HepG2 (cell line): ENCODE data around the gene TH. TPM values are rescaled to one million over a fixed set of nuclear protein-coding genes. Genes with fewer than 3 reads are reported as not detected.

Experiments used
- EP300 ChIP-seq, 3 experiments: sonication (generic) in 1 of 3; formaldehyde crosslinking in 1 of 3; IDR thresholded peaks; 2 replicates each; pipeline versions ENCODE4 v1.5.1 to v1.6.1; 2011 to 2020; ENCODE audit warnings: low read depth in 2 of 3, low read length in 2 of 3, borderline replicate concordance in 1 of 3, improper control_type of control experiment in 1 of 3, mild to moderate bottlenecking in 1 of 3, missing genetic modification reagents in 1 of 3, moderate library complexity in 1 of 3
- HNF1B ChIP-seq: sonication (generic); formaldehyde crosslinking; IDR thresholded peaks from 2 replicates; pipeline ENCODE4 v1.5.1; 2020; ENCODE audit warnings: mild to moderate bottlenecking, moderate library complexity, missing genetic modification reagents
- MAFF ChIP-seq: IDR thresholded peaks from 2 replicates; pipeline ENCODE4 v1.6.1; 2011; ENCODE audit warnings: low read depth, low read length, improper control_type of control experiment
- MTA1 ChIP-seq: sonication (generic); formaldehyde crosslinking; IDR thresholded peaks from 2 replicates; pipeline ENCODE4 v1.4.0; 2020; ENCODE audit warnings: missing genetic modification reagents, mild to moderate bottlenecking, borderline replicate concordance
- NPAS2 ChIP-seq: sonication (generic); formaldehyde crosslinking; IDR thresholded peaks from 2 replicates; pipeline ENCODE4 v1.8.0; 2022; ENCODE audit warnings: mild to moderate bottlenecking, missing genetic modification reagents, borderline replicate concordance
- SKIL ChIP-seq: sonication (generic); formaldehyde crosslinking; IDR thresholded peaks from 2 replicates; pipeline ENCODE4 v1.8.0; 2022; ENCODE audit warnings: missing genetic modification reagents, mild to moderate bottlenecking, moderate library complexity, borderline replicate concordance
- STAT5B ChIP-seq: sonication (generic); formaldehyde crosslinking; IDR thresholded peaks from 2 replicates; pipeline ENCODE4 v1.4.0; 2020; ENCODE audit warnings: missing genetic modification reagents
- TBX2 ChIP-seq: sonication (generic); formaldehyde crosslinking; IDR thresholded peaks from 2 replicates; pipeline ENCODE4 v1.5.0; 2020; ENCODE audit warnings: missing genetic modification reagents, mild to moderate bottlenecking, borderline replicate concordance
- TERF1 ChIP-seq: sonication (generic); formaldehyde crosslinking; IDR thresholded peaks from 2 replicates; pipeline ENCODE4 v1.8.0; 2022; ENCODE audit warnings: mild to moderate bottlenecking, missing genetic modification reagents, moderate library complexity
- TIGD3 ChIP-seq: sonication (generic); formaldehyde crosslinking; IDR thresholded peaks from 2 replicates; pipeline ENCODE4 v1.5.1; 2020; ENCODE audit warnings: mild to moderate bottlenecking, missing genetic modification reagents, borderline replicate concordance
- ZFX ChIP-seq: sonication (generic); formaldehyde crosslinking; IDR thresholded peaks from 2 replicates; pipeline ENCODE4 v1.4.0; 2020; ENCODE audit warnings: mild to moderate bottlenecking, low read depth, missing genetic modification reagents, moderate library complexity
- ZNF207 ChIP-seq: fragments of 450-650 bp; IDR thresholded peaks from 2 replicates; pipeline ENCODE4 v1.6.1; 2016; ENCODE audit warnings: antibody characterized with exemption, borderline replicate concordance
- ZNF431 ChIP-seq: sonication (generic); formaldehyde crosslinking; IDR thresholded peaks from 2 replicates; pipeline ENCODE4 v1.9.0; 2022; ENCODE audit warnings: missing genetic modification reagents, low read depth, mild to moderate bottlenecking, borderline replicate concordance
- ZNF503 ChIP-seq: sonication (generic); formaldehyde crosslinking; IDR thresholded peaks from 2 replicates; pipeline ENCODE4 v1.4.0; 2020; ENCODE audit warnings: missing genetic modification reagents
- ZNF615 ChIP-seq: sonication (generic); formaldehyde crosslinking; IDR thresholded peaks from 2 replicates; pipeline ENCODE4 v1.5.0; 2020; ENCODE audit warnings: mild to moderate bottlenecking, missing genetic modification reagents, borderline replicate concordance
- ZNF720 ChIP-seq: sonication (generic); formaldehyde crosslinking; IDR thresholded peaks from 2 replicates; pipeline ENCODE4 v1.4.0; 2020; ENCODE audit warnings: missing genetic modification reagents
- ZNF724P ChIP-seq: sonication (generic); formaldehyde crosslinking; IDR thresholded peaks from 2 replicates; pipeline ENCODE4 v1.8.0; 2022; ENCODE audit warnings: missing genetic modification reagents, borderline replicate concordance
- ZNF773 ChIP-seq: sonication (generic); formaldehyde crosslinking; IDR thresholded peaks from 2 replicates; pipeline ENCODE4 v1.4.0; 2020; ENCODE audit warnings: missing genetic modification reagents, borderline replicate concordance
- ZNF790 ChIP-seq: sonication (generic); formaldehyde crosslinking; IDR thresholded peaks from 2 replicates; pipeline ENCODE4 v1.8.0; 2022; ENCODE audit warnings: missing genetic modification reagents, mild to moderate bottlenecking, borderline replicate concordance
- polyA plus RNA-seq, 8 experiments: library from polyadenylated mRNA; depleted of rRNA in 3 of 8; stranded (reverse) in 7 of 8; unstranded in 1 of 8; fragments of >200 nt; fragmentation: Illumina TruSeq in 4 of 8; extraction: Trizol in 4 of 8; gene quantifications; 2 replicates each; pipeline versions ENCODE4 v1.2.1 to v1.2.3, GENCODE V29; 2011 to 2016; ENCODE audit warnings: low read depth in 4 of 8, missing spikeins in 1 of 8, mixed read lengths in 1 of 8; ENCODE audit not compliant: insufficient read depth in 1 of 8
- total RNA-seq, 5 experiments: library from RNA; depleted of rRNA; stranded (reverse); fragments of >200 nt; fragmentation: Illumina TruSeq; extraction: Trizol; gene quantifications; 2 replicates each; pipeline ENCODE4 v1.2.3, GENCODE V29; 2016; ENCODE audit warnings: low read depth in 1 of 5

TH gene
- total and polyA plus RNA-seq, 2 of the 13 experiments (the other 11 are each of a cell fraction or from before 2014, with no cell fraction given) = 0.36 TPM; not detected in 1

GRCh38 chr11:2128511-2129307, 42.9 kb downstream of the TH start (continued):
- TF ChIP-seq TIGD3 (no peak), ZNF724P (CRISPR knock-in tag) (no peak), ZNF503 (CRISPR knock-in tag) (no peak), STAT5B (CRISPR knock-in tag) (no peak), ZFX (CRISPR knock-in tag) (no peak), ZNF773 (CRISPR knock-in tag) (no peak), TBX2 (CRISPR knock-in tag) (peak; percentile 15), ZNF431 (CRISPR knock-in tag) (peak; percentile 35; the same call in 1 of the 2 replicates), ZNF615 (CRISPR knock-in tag) (0 out of 2 replicates have a peak, but pooled peaks have one; percentile 77), HNF1B (CRISPR knock-in tag) (peak; percentile 71), ZNF720 (CRISPR knock-in tag) (no peak), TERF1 (CRISPR knock-in tag) (peak; percentile 87), EP300 (IDR thresholded peaks at IDR 0.05; ENCODE audit: low read depth in 2 of 2, low read length in 2 of 2) (no peak; a peak in 1 of 4 replicates), EP300 (CRISPR knock-in tag; IDR thresholded peaks at IDR 0.05; ENCODE audit: borderline replicate concordance) (no peak), MAFF (no peak), SKIL (CRISPR knock-in tag) (peak; percentile 26; the same call in 1 of the 2 replicates), MTA1 (no peak), ZNF790 (0 out of 2 replicates have a peak, but pooled peaks have one; percentile 71), ZNF207 (no peak), NPAS2 (CRISPR knock-in tag) (no peak)
